HL-60/S4 (cell line): Measurements from ENCODE around the gene SLC4A8.

Experiments
- in situ Hi-C: fragments of 300-500 bp; cut with MboI; formaldehyde crosslinking; loops from 2 replicates; pipeline ENCODE4 v1.14.3; 2022; ENCODE audit warnings: low sequenced_read_pairs

Gene SLC4A8

DNA sequence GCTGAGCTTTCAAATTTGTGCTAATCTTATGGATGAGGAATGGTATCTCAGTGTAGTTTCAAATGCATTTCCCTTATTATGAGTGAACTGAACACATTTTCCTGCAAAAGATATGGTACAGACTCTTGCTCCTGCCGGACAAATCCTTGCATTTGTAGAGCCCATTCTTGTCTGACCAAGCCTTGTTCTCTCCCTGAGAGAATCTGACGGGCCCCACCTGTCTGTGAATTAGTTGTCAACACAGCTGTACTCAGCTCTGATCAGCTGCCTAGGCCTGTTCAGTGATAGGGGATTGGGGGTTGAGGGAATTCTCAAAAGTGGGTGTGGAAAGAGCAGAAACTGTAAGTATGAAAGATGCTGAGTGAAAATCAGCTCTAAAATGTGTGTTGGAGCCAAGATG is 123.6 kb downstream of the SLC4A8 start:
- in situ Hi-C loops: no loop called here

DNA sequence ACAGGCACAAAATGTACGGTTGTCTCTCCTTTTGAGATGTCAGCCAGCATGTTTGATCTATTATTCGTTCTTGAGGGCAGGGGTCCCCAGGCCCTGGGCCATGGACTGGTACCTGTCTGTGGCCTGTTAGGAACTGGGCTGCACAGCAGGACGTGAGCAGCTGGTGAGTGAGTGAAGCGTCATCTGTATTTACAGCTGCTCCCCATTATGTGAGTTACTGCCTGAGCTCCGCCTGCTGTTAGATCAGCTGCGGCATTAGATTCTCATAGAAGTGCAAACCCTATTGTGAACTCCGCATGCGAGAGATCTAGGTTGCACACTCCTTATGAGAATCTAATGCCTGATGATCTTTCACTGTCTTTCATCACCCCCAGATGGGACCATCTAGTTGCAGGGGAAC is 125.0 kb downstream of the SLC4A8 start:
- in situ Hi-C loops: no loop called here
